ENCODE data around the gene CETN1.

Gene CETN1

GRCh38 chr18:627231-627630, 47.1 kb downstream of the CETN1 start:
- DNase-seq: no peak

- DNase-seq: no peak
These were observed 49.3 kb downstream of the CETN1 start for GRCh38 chr18:629269-630150.

- no peak for DNase-seq
These were observed 51.4 kb downstream of the CETN1 start for GRCh38 chr18:631560-631959.
